HG03565 (cell line): ENCODE results near the gene PSMB10.
"Not testable (repeated sequence)": the region's sequence is repeated elsewhere in the genome, so short reads cannot be mapped to it uniquely, and the experiment has no call there.

Source experiments
- ATAC-seq: cut with Tn5 transposase; IDR thresholded peaks from one replicate; pipeline ENCODE4 v1.9.1; 2021; ENCODE audit warnings: mild to moderate bottlenecking, moderate library complexity; ENCODE audit not compliant: unreplicated experiment

PSMB10 gene

GRCh38 chr16:67928147-67928546, 8.5 kb downstream of the PSMB10 start:
- ATAC-seq = no peak

GRCh38 chr16:67927131-67927941, 9.3 kb downstream of the PSMB10 start:
- no peak for ATAC-seq

- no peak for ATAC-seq
Observed at GRCh38 chr16:67926181-67926750, 10.4 kb downstream of the PSMB10 start.

GRCh38 chr16:67924140-67924906, 12.3 kb downstream of the PSMB10 start:
- no peak for ATAC-seq

- no peak for ATAC-seq
Observed at GRCh38 chr16:67923414-67924116, 13.1 kb downstream of the PSMB10 start.

GRCh38 chr16:67922740-67923139, 13.9 kb downstream of the PSMB10 start:
- ATAC-seq = no peak

- ATAC-seq = no peak
Observed at GRCh38 chr16:67922221-67922620, 14.4 kb downstream of the PSMB10 start.

- no peak for ATAC-seq
Observed at GRCh38 chr16:67919622-67920221, 16.9 kb downstream of the PSMB10 start.

GRCh38 chr16:67917852-67918236, 18.8 kb downstream of the PSMB10 start:
- no peak for ATAC-seq

GRCh38 chr16:67917140-67917851, 19.4 kb downstream of the PSMB10 start:
- no peak for ATAC-seq

- ATAC-seq = no peak
Observed at GRCh38 chr16:67915831-67916723, 20.6 kb downstream of the PSMB10 start.

GRCh38 chr16:67915496-67915769, 21.2 kb downstream of the PSMB10 start:
- ATAC-seq = not testable (repeated sequence)

- no peak for ATAC-seq
Observed at GRCh38 chr16:67914758-67915495, 21.7 kb downstream of the PSMB10 start.

- ATAC-seq = no peak
Observed at GRCh38 chr16:67910158-67910557, 26.5 kb downstream of the PSMB10 start.

GRCh38 chr16:67909056-67909742, 27.5 kb downstream of the PSMB10 start:
- no peak for ATAC-seq

GRCh38 chr16:67907397-67908180, 29.1 kb downstream of the PSMB10 start:
- no peak for ATAC-seq

GRCh38 chr16:67902831-67903230, 33.8 kb downstream of the PSMB10 start:
- ATAC-seq = no peak
